ENCODE data around the gene SNTB2. TPM values are rescaled to one million over a fixed set of nuclear protein-coding genes. Genes with fewer than 3 reads are reported as not detected.

The SNTB2 gene
- total and polyA plus RNA-seq, 8 donors = 2.7 to 18.2 (median 10.0) TPM

DNA sequence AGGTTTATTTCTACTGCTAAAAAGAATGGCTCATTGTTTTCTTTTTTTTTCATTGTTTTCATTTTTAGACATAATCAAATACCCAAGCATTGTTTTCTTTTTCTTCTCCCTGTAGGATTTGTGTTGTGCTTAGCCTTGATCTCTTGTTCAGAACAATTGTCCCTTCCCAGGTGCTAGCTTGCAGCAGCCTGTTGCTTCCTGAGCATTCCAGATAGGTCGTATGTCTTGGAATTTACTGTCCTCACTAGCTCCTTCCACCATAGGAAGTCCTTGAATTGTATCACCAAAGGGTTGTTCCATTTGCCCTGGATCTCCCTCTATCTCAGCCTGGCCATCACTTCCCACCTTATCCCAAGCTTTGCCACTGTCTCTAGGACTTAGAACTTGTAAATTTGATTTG lies 114.2 kb downstream of the SNTB2 start:
- TF ChIP-seq, protein P1, sequence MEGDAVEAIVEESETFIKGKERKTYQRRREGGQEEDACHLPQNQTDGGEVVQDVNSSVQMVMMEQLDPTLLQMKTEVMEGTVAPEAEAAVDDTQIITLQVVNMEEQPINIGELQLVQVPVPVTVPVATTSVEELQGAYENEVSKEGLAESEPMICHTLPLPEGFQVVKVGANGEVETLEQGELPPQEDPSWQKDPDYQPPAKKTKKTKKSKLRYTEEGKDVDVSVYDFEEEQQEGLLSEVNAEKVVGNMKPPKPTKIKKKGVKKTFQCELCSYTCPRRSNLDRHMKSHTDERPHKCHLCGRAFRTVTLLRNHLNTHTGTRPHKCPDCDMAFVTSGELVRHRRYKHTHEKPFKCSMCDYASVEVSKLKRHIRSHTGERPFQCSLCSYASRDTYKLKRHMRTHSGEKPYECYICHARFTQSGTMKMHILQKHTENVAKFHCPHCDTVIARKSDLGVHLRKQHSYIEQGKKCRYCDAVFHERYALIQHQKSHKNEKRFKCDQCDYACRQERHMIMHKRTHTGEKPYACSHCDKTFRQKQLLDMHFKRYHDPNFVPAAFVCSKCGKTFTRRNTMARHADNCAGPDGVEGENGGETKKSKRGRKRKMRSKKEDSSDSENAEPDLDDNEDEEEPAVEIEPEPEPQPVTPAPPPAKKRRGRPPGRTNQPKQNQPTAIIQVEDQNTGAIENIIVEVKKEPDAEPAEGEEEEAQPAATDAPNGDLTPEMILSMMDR (IDR thresholded peaks at IDR 0.05) = no peak
- Histone ChIP-seq H3K27ac (no peak overlapping the region), H3K4me1 (no peaks in the 10 kb centered on the region), H3K9me3 (no peaks in the 10 kb centered on the region), H3K4me3 (no peak overlapping the region), H3K36me3 (no peaks in the 10 kb centered on the region), H3K27me3 (no peaks in the 10 kb centered on the region)
- FAIRE-seq = no peak
- DNase-seq = no peak
- no peak for ATAC-seq
- intact Hi-C loops (cut with DNase I) = no loop called here
- 67 to 80% methylated on average over 1 of the region's 1 CpG for WGBS, 2 donors

DNA sequence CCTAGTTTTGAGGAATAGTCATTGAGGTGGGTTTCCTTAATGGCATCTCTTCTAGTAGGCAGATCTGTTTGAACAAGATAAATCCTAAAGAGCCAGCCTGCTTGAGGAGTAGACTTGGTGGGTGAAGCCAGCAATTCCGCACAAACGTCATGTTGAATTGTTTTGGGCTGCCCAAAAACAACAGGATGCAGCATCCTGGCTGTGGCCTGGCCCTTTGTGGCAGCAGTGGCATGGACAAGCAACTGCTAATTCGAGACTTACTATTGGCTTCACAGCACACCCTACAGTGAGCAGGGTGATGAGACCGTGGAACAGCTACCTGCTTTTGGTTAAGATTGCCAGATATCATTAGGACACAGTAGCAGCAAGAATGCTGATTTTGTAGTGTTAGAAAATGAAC lies 114.9 kb downstream of the SNTB2 start:
- Histone ChIP-seq H3K27me3 (no peaks in the 10 kb centered on the region), H3K9me3 (no peaks in the 10 kb centered on the region), H3K27ac (no peak overlapping the region), H3K4me3 (no peak overlapping the region), H3K36me3 (no peaks in the 10 kb centered on the region), H3K4me1 (no peaks in the 10 kb centered on the region)
- DNase-seq = no peak
- TF ChIP-seq, protein P1 (IDR thresholded peaks at IDR 0.05) = no peak
- FAIRE-seq = no peak
- intact Hi-C loops (cut with DNase I) = no loop called here
- WGBS, 2 donors = 89 to 94% methylated on average over 4 of the region's 4 CpGs
- no peak for ATAC-seq

DNA sequence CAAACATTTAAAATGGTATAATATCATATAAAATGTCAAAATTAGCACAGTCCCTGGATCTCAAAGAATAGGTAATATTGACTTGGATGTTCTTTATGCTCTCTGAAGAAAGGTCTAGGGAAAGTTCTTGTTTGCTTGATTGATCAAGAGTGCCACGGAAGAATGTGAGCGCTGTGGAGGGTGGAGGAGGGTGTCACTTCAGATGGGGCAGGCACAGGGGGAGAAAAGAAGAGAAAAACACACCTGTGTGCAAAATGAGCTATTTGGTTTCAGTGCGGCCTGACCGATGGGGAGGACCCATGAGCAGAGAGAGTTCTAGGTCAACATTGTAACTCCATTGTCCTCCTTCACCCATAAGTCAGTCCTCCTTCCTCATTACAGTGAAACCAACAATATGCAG lies 115.3 kb downstream of the SNTB2 start:
- Histone ChIP-seq H3K27ac (no peak overlapping the region), H3K4me1 (no peaks in the 10 kb centered on the region), H3K4me3 (no peak overlapping the region), H3K36me3 (no peaks in the 10 kb centered on the region), H3K27me3 (no peaks in the 10 kb centered on the region), H3K9me3 (no peaks in the 10 kb centered on the region)
- 91% methylated on average over 4 of the region's 4 CpGs for WGBS, 2 donors
- TF ChIP-seq, protein P1 (IDR thresholded peaks at IDR 0.05) = no peak
- ATAC-seq (no peak), FAIRE-seq (no peak), DNase-seq (no peak)
- intact Hi-C loops (cut with DNase I) = no loop called here

DNA sequence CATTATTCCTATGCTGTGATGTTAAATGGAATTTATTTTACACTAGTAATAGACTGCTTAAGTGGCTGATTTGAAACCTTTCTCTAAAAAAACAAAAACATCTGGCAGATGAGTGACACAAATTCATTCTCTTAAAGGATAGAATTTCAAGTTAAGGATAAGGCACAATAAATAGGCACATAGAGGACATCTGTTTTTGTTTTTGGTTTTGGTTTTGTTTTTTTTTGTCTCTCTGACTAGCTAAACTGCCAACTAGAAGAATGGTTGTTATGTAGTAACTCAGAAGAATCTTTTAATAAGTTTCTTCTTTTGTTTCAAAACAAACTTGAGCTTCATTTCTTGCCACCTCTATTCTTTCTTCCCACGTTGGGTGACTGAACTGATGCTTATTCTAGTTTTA lies 119.1 kb downstream of the SNTB2 start:
- no peak for FAIRE-seq
- no peak for DNase-seq
- H3K36me3 ChIP-seq = no peaks in the 10 kb centered on the region
- intact Hi-C loops (cut with DNase I) = no loop called here
- H3K4me1 ChIP-seq = no peaks in the 10 kb centered on the region
- TF ChIP-seq, protein P1 (IDR thresholded peaks at IDR 0.05) = no peak
- H3K27ac ChIP-seq = no peak overlapping the region
- no peaks in the 10 kb centered on the region for H3K9me3 ChIP-seq
- ATAC-seq = no peak
- no peaks in the 10 kb centered on the region for H3K27me3 ChIP-seq
- H3K4me3 ChIP-seq = no peak overlapping the region
- 72 to 84% methylated on average over 1 of the region's 1 CpG for WGBS, 2 donors

DNA sequence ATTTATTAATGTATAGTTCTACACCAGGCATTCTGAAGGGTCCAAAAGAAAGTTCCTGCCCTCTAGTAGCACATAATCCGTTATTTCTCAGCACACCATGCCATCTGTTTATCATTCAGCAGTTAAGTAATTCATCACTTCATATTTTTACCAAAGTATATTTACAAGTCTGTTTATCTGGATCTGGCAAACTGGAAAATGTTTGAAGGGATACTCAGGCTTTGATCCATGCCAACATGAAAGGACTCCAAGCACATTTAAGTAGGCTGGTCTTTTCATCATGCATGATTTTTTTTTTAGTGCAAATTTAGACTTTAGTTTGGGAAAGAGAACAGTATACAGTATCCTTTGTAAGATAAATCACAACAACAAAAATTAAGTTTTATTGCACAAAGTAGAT lies 120.1 kb downstream of the SNTB2 start:
- 42 to 60% methylated on average over 1 of the region's 1 CpG for WGBS, 2 donors
- no peak for FAIRE-seq

More for the DNA sequence above, 120.1 kb downstream of the SNTB2 start:
- no peak overlapping the region for H3K27ac ChIP-seq
- TF ChIP-seq, protein P1 (IDR thresholded peaks at IDR 0.05) = no peak
- H3K4me3 ChIP-seq = no peak overlapping the region
- H3K36me3 ChIP-seq = no peaks in the 10 kb centered on the region
- no peaks in the 10 kb centered on the region for H3K27me3 ChIP-seq
- no peaks in the 10 kb centered on the region for H3K9me3 ChIP-seq
- intact Hi-C loops (cut with DNase I) = no loop called here
- no peak for DNase-seq
- no peak for ATAC-seq
- H3K4me1 ChIP-seq = peaks cover 0 to under 1% (median 0%) of the 10 kb centered on the region in 3 donors
